Naive B cell (primary cell): ENCODE measurements around the gene CENPC. TPM values are rescaled to one million over a fixed set of nuclear protein-coding genes. Genes with fewer than 3 reads are reported as not detected.
"Not testable (repeated sequence)": the region's sequence is repeated elsewhere in the genome, so short reads cannot be mapped to it uniquely, and the experiment has no call there.

Experiments used
- ATAC-seq, 2 donors: fragments of 150-1000 bp; cut with Tn5 transposase; 2 replicates each; pipeline ENCODE4 v1.10.0; 2021; ENCODE audit warnings: low read depth in 2 of 2, mild to moderate bottlenecking in 2 of 2, moderate library complexity in 2 of 2
- DNase-seq: peaks from one replicate; pipeline ENCODE4 v3.0.0; 2022
- H3K27ac Mint-ChIP-seq, 6 donors: one replicate each; pipeline ENCODE4 v1.8.0; 2020 to 2022; ENCODE audit warnings: mild to moderate bottlenecking in 6 of 6, mixed read lengths in 6 of 6, moderate library complexity in 5 of 6, inconsistent platforms in 2 of 6
- H3K27me3 Mint-ChIP-seq, 3 donors: one replicate each; pipeline ENCODE4 v1.8.0; 2021 to 2022; ENCODE audit warnings: mixed read lengths in 3 of 3, mild to moderate bottlenecking in 1 of 3
- H3K36me3 Mint-ChIP-seq, 2 donors: one replicate each; pipeline ENCODE4 v1.8.0; 2020 to 2022; ENCODE audit warnings: mixed read lengths in 2 of 2, inconsistent platforms in 1 of 2, mild to moderate bottlenecking in 1 of 2
- H3K4me1 Mint-ChIP-seq, 3 donors: one replicate each; pipeline ENCODE4 v1.8.0; 2020 to 2022; ENCODE audit warnings: mixed read lengths in 3 of 3, inconsistent platforms in 1 of 3, mild to moderate bottlenecking in 1 of 3, moderate library complexity in 1 of 3
- H3K4me3 Mint-ChIP-seq, 8 donors: one replicate each; pipeline ENCODE4 v1.8.0; 2020 to 2022; ENCODE audit warnings: mild to moderate bottlenecking in 8 of 8, mixed read lengths in 8 of 8, moderate library complexity in 8 of 8, inconsistent platforms in 2 of 8
- H3K9me3 Mint-ChIP-seq, 7 donors: one replicate each; pipeline ENCODE4 v1.8.0; 2020 to 2022; ENCODE audit warnings: mixed read lengths in 7 of 7, mild to moderate bottlenecking in 5 of 7, inconsistent platforms in 2 of 7, moderate library complexity in 1 of 7
- polyA plus RNA-seq, 6 donors: library from polyadenylated mRNA; unstranded; fragments of 300-500 nt; fragmentation: Illumina TruSeq; gene quantifications; one replicate each; pipeline ENCODE4 v1.2.3, GENCODE V29; 2021; ENCODE audit warnings: low read depth in 6 of 6

Gene CENPC
- polyA plus RNA-seq, 6 donors from 2014 or later, result 17.6 to 28.1 (median 21.9) TPM

GRCh38 chr4:67546004-67546356, 677 bp upstream of the CENPC start:
- peak overlapping the region; percentile 96 to 100 (median 98) for H3K4me3 Mint-ChIP-seq
- H3K4me1 Mint-ChIP-seq, result peaks cover 40 to 54% (median 45%) of the 10 kb centered on the region in 3 donors
- H3K36me3 Mint-ChIP-seq, result peaks cover 0 to 5% of the 10 kb centered on the region in 2 donors
- H3K27ac Mint-ChIP-seq, result peak overlapping the region in 2 of 6 donors; percentile 99 to 100
- ATAC-seq (no peak), DNase-seq (no peak)
- H3K27me3 Mint-ChIP-seq, result no peaks in the 10 kb centered on the region
- H3K9me3 Mint-ChIP-seq, result no peaks in the 10 kb centered on the region

GRCh38 chr4:67542076-67542475, 3.2 kb downstream of the CENPC start:
- Mint-ChIP-seq H3K27ac (peak overlapping the region in 4 of 6 donors; percentile 4 to 100 (median 85)), H3K27me3 (no peaks in the 10 kb centered on the region), H3K4me3 (peak overlapping the region in 1 of 8 donors; percentile 97), H3K9me3 (no peaks in the 10 kb centered on the region), H3K36me3 (peaks cover 0 to 20% of the 10 kb centered on the region in 2 donors), H3K4me1 (peaks cover 31 to 39% (median 34%) of the 10 kb centered on the region in 3 donors)
- no peak for DNase-seq
- ATAC-seq, result no peak

DNA sequence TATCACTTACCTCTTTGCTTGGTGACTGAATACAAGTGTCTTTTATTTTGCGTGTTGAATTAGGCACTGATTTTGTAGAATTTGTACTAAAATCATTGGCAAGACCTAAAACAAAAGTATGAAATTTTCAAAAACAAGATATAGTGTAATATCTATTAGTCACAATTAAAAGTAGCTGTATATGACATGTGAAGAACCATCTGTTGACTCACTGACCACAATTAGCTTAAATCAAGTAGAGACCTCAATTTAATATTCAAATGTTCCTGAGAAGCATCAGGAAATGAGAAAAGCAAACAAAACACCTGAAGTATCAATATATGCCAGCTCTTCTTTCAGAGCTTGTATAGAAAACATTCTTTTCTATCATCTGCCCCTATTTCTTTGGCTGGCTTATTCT, 5.5 kb downstream of the CENPC start:
- no peak for DNase-seq
- H3K4me3 Mint-ChIP-seq, result no peak overlapping the region
- ATAC-seq, result no peak
- H3K27ac Mint-ChIP-seq, result peak overlapping the region in 1 of 6 donors; percentile 64
- H3K4me1 Mint-ChIP-seq, result peaks cover 25 to 39% (median 32%) of the 10 kb centered on the region in 3 donors
- H3K27me3 Mint-ChIP-seq, result no peaks in the 10 kb centered on the region
- H3K36me3 Mint-ChIP-seq, result peaks cover 16 to 33% of the 10 kb centered on the region in 2 donors
- H3K9me3 Mint-ChIP-seq, result no peaks in the 10 kb centered on the region

DNA sequence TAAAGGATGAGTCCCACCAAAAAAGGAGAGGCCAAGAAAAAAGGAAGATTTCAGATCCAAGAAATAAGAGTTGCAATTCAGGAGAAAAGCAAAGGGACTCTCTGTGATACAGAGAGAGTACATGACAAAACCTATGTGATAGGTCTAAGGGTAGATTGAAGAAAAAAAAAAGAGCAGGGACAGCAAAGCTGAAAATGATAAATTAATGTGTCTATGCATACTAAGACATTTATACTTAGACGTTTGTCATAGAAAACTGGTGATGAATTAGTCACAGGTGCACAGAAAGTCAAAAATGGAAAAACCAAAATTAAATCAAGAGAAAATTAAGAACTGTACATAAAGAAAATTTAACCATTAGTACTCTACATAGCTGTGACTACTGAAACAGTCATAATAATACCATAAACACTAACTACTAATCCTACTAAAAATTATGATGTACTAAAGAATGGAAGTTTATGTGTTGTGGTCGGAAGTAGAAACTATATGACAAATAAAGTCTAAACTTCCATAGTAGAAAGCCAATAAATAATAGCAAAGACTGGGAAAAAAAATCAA, 9.9 kb downstream of the CENPC start:
- ATAC-seq, result no peak
- no peak for DNase-seq
- Mint-ChIP-seq H3K4me1 (peaks cover 7 to 23% (median 15%) of the 10 kb centered on the region in 3 donors), H3K27me3 (no peaks in the 10 kb centered on the region), H3K36me3 (peaks cover 40 to 55% of the 10 kb centered on the region in 2 donors), H3K4me3 (no peak overlapping the region), H3K9me3 (peaks cover 0 to 10% (median 7%) of the 10 kb centered on the region in 7 donors), H3K27ac (peak overlapping the region in 1 of 6 donors; percentile 3)

- Mint-ChIP-seq H3K27me3 (no peaks in the 10 kb centered on the region), H3K27ac (peak overlapping the region in 2 of 6 donors; percentile 58 to 61), H3K9me3 (peaks cover 0 to 10% (median 7%) of the 10 kb centered on the region in 7 donors), H3K36me3 (peaks cover 40 to 49% of the 10 kb centered on the region in 2 donors), H3K4me1 (peaks cover 7 to 23% (median 15%) of the 10 kb centered on the region in 3 donors), H3K4me3 (no peak overlapping the region)
- ATAC-seq, result no peak
- no peak for DNase-seq
These were observed 12.2 kb downstream of the CENPC start for GRCh38 chr4:67533112-67533511.

DNA sequence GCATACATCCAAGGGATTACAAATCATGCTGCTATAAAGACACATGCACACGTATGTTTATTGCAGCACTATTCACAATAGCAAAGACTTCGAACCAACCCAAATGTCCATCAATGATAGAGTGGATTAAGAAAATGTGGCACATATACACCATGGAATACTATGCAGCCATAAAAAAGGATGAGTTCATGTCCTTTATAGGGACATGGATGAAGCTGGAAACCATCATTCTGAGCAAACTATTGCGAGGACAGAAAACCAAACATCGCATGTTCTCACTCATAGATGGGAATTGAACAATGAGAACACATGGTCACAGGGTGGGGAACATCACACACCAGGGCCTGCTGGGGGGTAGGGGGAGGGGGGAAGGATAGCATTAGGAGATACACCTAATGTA, 12.9 kb downstream of the CENPC start:
- Mint-ChIP-seq H3K36me3 (peaks cover 40 to 49% of the 10 kb centered on the region in 2 donors), H3K4me1 (peaks cover 7 to 26% (median 16%) of the 10 kb centered on the region in 3 donors), H3K9me3 (peaks cover 0 to 10% (median 7%) of the 10 kb centered on the region in 7 donors)
- H3K27me3 Mint-ChIP-seq, ATAC-seq, DNase-seq, H3K27ac Mint-ChIP-seq, H3K4me3 Mint-ChIP-seq: not testable (repeated sequence)

- ATAC-seq, result no peak
- Mint-ChIP-seq H3K4me1 (peaks cover 14 to 32% (median 24%) of the 10 kb centered on the region in 3 donors), H3K9me3 (peaks cover 0 to 10% (median 7%) of the 10 kb centered on the region in 7 donors), H3K27me3 (no peaks in the 10 kb centered on the region), H3K4me3 (no peak overlapping the region), H3K27ac (no peak overlapping the region), H3K36me3 (peaks cover 40 to 49% of the 10 kb centered on the region in 2 donors)
- DNase-seq, result no peak
These were observed 13.8 kb downstream of the CENPC start for GRCh38 chr4:67531379-67531962.

GRCh38 chr4:67524140-67524539, 21.2 kb downstream of the CENPC start:
- ATAC-seq, H3K9me3 Mint-ChIP-seq, H3K27me3 Mint-ChIP-seq, DNase-seq: not testable (repeated sequence)
- peak overlapping the region in 1 of 8 donors; percentile 31 for H3K4me3 Mint-ChIP-seq
- H3K4me1 Mint-ChIP-seq, result peaks cover 44 to 63% (median 46%) of the 10 kb centered on the region in 3 donors
- H3K27ac Mint-ChIP-seq, result peak overlapping the region in 4 of 6 donors; percentile 1 to 72 (median 40)
- H3K36me3 Mint-ChIP-seq, result peaks cover 0 to 13% of the 10 kb centered on the region in 2 donors

GRCh38 chr4:67522851-67523671, 22.2 kb downstream of the CENPC start:
- Mint-ChIP-seq H3K4me3 (no peak overlapping the region), H3K36me3 (peaks cover 0 to 19% of the 10 kb centered on the region in 2 donors), H3K9me3 (peaks cover 0 to 2% (median 0%) of the 10 kb centered on the region in 7 donors), H3K27me3 (no peaks in the 10 kb centered on the region), H3K4me1 (peaks cover 44 to 57% (median 46%) of the 10 kb centered on the region in 3 donors), H3K27ac (peak overlapping the region in 2 of 6 donors; percentile 45 to 59)
- DNase-seq (no peak), ATAC-seq (no peak)

DNA sequence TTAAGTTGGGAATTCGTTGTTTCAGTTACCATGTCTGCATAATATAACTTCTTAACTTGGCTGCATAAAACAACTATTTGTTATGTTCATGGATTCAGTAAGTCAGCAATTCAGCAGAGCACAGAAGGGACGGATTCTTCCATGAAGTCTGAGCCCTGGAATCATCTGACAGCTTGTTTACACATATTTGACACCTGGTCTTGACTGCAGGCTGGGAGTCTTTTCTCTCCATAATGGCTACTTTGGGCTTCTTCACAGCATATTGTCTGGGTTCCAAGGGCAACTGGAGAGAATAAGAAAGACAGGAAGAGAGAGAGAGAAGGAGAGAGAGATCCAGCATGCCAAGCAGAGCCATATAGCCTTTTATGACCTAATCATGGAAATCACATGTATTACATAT, 23.1 kb downstream of the CENPC start:
- H3K27ac Mint-ChIP-seq, result peak overlapping the region in 2 of 6 donors; percentile 16 to 37
- H3K36me3 Mint-ChIP-seq, result peaks cover 0 to 19% of the 10 kb centered on the region in 2 donors
- ATAC-seq (no peak), DNase-seq (no peak)
- H3K27me3 Mint-ChIP-seq, result no peaks in the 10 kb centered on the region
- peaks cover 38 to 56% (median 46%) of the 10 kb centered on the region in 3 donors for H3K4me1 Mint-ChIP-seq
- no peak overlapping the region for H3K4me3 Mint-ChIP-seq
- peaks cover 0 to 2% (median 0%) of the 10 kb centered on the region in 7 donors for H3K9me3 Mint-ChIP-seq

GRCh38 chr4:67521506-67521905, 23.8 kb downstream of the CENPC start:
- Mint-ChIP-seq H3K4me3 (no peak overlapping the region), H3K27ac (peak overlapping the region in 1 of 6 donors; percentile 51), H3K36me3 (peaks cover 0 to 23% of the 10 kb centered on the region in 2 donors)

GRCh38 chr4:67520141-67520540, 25.2 kb downstream of the CENPC start:
- Mint-ChIP-seq H3K4me3 (no peak overlapping the region), H3K36me3 (peaks cover 0 to 21% of the 10 kb centered on the region in 2 donors), H3K4me1 (peaks cover 21 to 38% (median 28%) of the 10 kb centered on the region in 3 donors)

More at GRCh38 chr4:67521506-67521905, 23.8 kb downstream of the CENPC start:
- Mint-ChIP-seq H3K4me1 (peaks cover 31 to 49% (median 39%) of the 10 kb centered on the region in 3 donors), H3K27me3 (no peaks in the 10 kb centered on the region), H3K9me3 (peaks cover 0 to 2% (median 0%) of the 10 kb centered on the region in 7 donors)
- DNase-seq (no peak), ATAC-seq (no peak)

DNA sequence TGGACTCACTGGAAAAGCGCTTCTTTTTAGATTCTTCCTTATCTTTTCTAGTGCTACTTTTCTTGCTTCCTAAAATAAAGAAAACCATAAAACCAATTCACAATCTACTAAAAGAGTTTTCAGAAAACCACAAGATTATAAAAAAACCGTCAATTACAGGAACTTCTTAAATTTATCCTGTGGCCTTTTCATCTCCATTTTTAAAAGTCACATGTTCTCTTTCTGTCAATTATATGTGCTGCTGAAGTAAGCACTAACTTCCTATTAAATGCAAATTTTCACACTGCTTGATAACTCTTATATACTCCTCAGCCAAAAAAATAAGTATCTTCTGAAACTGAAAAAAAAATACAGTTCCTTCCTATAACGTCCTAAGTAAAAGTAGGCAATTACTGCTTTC, 32.8 kb downstream of the CENPC start:
- DNase-seq, result no peak
- Mint-ChIP-seq H3K4me1 (peaks cover 13 to 26% (median 15%) of the 10 kb centered on the region in 3 donors), H3K36me3 (peaks cover 43 to 56% of the 10 kb centered on the region in 2 donors), H3K4me3 (peak overlapping the region in 1 of 8 donors; percentile 21), H3K9me3 (no peaks in the 10 kb centered on the region), H3K27ac (peak overlapping the region in 4 of 6 donors; percentile 2 to 83 (median 10)), H3K27me3 (no peaks in the 10 kb centered on the region)
- ATAC-seq, result peak in 1 of 2 donors; percentile 18

More at GRCh38 chr4:67520141-67520540, 25.2 kb downstream of the CENPC start:
- Mint-ChIP-seq H3K27ac (peak overlapping the region in 1 of 6 donors; percentile 42), H3K27me3 (no peaks in the 10 kb centered on the region), H3K9me3 (no peaks in the 10 kb centered on the region)
- DNase-seq (no peak), ATAC-seq (no peak)
